ENCODE measurements around the gene BPIFA3.

Gene BPIFA3

DNA sequence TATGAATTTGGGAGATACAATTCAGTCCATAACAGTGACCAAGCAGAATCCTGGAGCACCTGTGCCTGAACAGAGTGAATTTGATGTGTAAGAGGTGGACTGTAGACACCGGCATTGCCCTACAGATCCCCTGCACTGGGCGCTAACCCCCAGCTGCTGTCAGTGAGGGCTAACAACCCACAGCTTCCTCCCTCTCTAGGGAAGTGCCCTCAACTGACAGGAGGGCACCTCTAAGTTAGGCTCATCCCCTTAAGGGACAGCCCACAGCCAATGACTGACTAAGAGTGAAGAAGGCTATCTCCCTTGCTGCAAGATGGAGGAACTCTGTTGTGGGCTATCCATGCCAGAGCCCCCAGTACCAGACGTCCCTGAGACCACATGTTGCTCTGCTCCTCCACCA lies 50.5 kb downstream of the BPIFA3 start:
- DNase-seq, result no peak

- no peak for DNase-seq
These were observed 55.2 kb downstream of the BPIFA3 start for GRCh38 chr20:33272155-33272873.

- peak; percentile 57 for DNase-seq
These were observed 56.1 kb downstream of the BPIFA3 start for GRCh38 chr20:33273117-33273851.

- no peak for DNase-seq
These were observed 58.1 kb downstream of the BPIFA3 start for GRCh38 chr20:33275215-33275614.

GRCh38 chr20:33275871-33276270 lies 58.7 kb downstream of the BPIFA3 start:
- no peak for DNase-seq

DNA sequence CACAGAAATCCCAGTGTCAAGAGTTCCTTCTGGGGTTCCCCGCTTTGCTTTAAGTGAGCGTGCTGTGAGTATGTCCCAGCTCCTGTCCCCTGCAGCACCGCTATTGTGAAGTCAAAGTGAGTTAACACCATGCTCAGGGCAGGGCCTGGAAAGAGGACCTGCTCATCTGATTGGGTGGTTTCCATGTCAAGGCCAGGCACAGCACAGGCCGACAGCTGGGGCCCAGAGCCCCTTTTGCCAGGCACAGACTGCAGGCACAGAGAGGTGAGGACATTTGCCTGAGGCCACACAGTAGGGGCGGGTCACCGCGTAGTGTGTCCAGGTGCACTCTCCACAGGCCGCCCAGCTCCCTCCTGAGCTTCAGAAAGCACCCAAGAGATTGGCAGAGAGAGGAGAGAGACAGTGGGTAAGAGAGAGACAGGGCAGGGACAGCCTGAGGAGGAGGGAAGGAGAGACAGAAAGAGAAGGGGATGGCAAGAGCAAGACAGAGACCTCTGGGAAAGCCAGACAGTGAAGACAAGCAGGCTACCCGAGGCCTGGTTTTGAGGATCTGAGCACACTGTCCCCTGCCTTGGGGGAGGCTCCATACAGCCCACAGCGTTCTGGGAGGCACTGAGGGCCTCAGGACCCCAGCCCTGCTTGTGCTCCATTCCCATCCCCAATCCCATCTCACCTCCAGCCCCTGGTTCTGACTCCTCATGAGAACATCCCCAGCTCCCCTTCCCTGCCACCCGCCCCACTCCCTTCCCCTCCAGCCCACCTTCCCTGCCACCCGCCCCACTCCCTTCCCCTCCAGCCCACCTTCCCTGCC lies 59.4 kb downstream of the BPIFA3 start:
- DNase-seq, result no peak

Data from activated CD4-positive, alpha-beta T cell treated with anti-CD3 and anti-CD28 coated beads, Interleukin-2, Interleukin-6, amounts not matched to agents 100 ng/mL and 50 ng/mL, durations not matched to agents 16 hours and 8 hours (primary cell).